IPS-15b (cell line): ENCODE results near the gene TOP2B.

Experiments
- H3K27me3 ChIP-seq: one replicate; pipeline ENCODE4 v1.6.1; 2013; ENCODE audit warnings: low read length; ENCODE audit not compliant: control insufficient read depth, insufficient read depth
- H3K36me3 ChIP-seq: one replicate; pipeline ENCODE4 v1.6.1; 2013; ENCODE audit warnings: low read length; ENCODE audit not compliant: control insufficient read depth, insufficient read depth
- H3K4me1 ChIP-seq: one replicate; pipeline ENCODE4 v1.6.1; 2013; ENCODE audit warnings: mild to moderate bottlenecking, low read length; ENCODE audit not compliant: control insufficient read depth, insufficient read depth
- H3K4me3 ChIP-seq: one replicate; pipeline ENCODE4 v1.5.1; 2013; ENCODE audit warnings: low read depth, low read length
- H3K9ac ChIP-seq: one replicate; pipeline ENCODE4 v1.6.1; 2013; ENCODE audit warnings: low read depth, mild to moderate bottlenecking, low read length
- H3K9me3 ChIP-seq: one replicate; pipeline ENCODE4 v1.6.1; 2013; ENCODE audit warnings: mild to moderate bottlenecking, low read length; ENCODE audit not compliant: control insufficient read depth, insufficient read depth

Gene TOP2B

DNA sequence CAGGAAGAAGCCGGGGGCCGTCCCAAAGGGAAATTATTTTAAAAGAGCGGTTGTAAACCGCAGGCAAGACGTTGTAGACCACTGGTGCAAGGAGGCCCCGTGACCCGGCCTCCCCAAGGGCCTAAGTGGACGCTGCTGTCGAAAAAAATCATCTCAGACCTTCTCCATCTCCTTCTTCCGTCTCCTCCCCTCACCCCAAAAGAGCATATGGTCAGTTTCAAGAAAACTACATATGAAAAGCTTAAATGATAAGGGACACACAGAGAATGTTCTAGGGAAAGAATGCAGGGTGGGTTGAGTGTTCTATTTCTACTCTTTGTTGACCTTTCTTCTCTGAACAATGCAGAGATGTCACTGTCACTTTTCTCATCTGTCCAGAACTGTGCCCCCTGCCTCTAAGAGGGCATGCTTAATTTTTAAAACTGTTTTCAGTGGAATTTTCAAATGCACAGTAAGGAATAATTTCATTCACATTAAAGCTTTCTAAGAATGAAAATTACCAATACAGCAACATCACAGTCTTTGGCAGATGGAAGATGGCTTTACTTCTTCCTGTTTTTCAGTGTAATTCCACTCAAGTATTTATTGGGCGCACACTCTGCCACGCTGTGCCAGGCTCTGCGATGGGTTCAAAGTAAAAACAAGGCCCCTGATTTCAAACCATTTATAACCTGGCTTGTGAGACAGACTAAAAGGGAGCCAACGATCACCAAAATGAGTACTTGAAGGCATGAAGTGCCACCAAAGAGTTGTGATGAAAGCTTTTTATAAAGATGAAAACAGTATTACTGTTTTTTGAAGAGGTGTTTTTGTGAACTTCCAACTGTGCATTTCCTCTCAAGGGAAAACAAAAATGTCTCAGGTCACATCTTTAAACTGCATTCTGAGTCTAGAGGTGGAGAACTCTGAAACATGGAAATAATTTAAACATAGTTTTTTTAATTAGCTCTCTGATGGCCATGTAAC is 891 bp upstream of the TOP2B start:
- H3K27me3 ChIP-seq, result no peaks in the 10 kb centered on the region
- peaks cover 2% of the 10 kb centered on the region for H3K36me3 ChIP-seq
- H3K4me1 ChIP-seq, result peaks cover 16% of the 10 kb centered on the region
- peak overlapping the region; percentile 26 for H3K9ac ChIP-seq
- no peaks in the 10 kb centered on the region for H3K9me3 ChIP-seq
- peak overlapping the region; percentile 61 for H3K4me3 ChIP-seq

DNA sequence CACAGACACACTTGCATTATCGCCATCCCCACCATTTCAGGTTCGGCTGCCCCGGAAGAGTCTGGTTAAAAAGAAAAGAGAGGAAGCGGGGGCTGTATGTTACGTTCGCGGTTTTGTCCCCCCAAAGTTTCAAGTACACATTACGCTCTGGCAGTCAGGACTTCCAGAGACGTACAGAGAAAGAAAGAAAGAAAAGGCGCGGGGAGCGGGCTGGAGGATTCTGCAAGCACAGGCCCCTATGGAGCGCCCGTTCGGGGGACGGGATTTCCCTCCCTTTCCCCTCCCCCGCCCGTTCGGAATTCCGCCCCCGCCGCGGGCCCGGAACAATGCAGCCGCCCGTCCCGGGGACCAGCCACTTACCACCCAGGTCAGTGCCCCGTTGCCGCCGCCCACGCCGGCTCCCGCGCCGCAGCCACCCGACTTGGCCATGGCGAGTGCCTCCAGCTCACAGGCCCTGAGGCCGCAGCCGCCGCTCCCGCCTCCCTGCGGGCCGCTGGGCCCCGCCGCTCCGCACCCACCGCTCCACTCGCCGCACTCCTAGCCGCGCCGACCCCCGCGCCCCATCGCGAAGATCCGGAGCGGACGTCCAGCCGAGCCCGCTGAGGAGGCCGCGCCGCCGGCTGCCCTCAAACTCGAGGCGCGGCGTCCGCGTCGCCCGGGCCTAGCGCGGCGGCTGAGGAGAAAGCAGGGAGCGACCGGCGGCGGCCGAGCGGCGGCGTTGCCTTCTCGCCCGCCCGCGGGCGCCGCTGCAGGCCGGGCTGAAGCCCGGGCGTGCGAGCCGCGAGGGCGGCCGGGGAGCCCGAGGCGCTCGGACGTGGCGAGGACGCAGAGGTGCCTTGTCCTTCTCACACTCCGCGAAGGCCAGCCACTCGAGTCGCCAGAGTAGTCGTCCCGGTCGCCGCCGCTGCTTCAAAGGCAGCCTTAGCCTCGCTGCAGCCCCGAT is 567 bp downstream of the TOP2B start:
- Histone ChIP-seq H3K4me3 (peak overlapping the region; percentile 61), H3K36me3 (peaks cover 2% of the 10 kb centered on the region), H3K4me1 (peaks cover 20% of the 10 kb centered on the region), H3K9ac (peak overlapping the region; percentile 65), H3K27me3 (no peaks in the 10 kb centered on the region), H3K9me3 (no peaks in the 10 kb centered on the region)

GRCh38 chr3:25663347-25663868 is 1.3 kb downstream of the TOP2B start:
- Histone ChIP-seq H3K4me3 (peak overlapping the region; percentile 61), H3K4me1 (peaks cover 20% of the 10 kb centered on the region), H3K36me3 (peaks cover 2% of the 10 kb centered on the region), H3K9me3 (no peaks in the 10 kb centered on the region), H3K9ac (peak overlapping the region; percentile 65), H3K27me3 (no peaks in the 10 kb centered on the region)

- Histone ChIP-seq H3K27me3 (no peaks in the 10 kb centered on the region), H3K9ac (no peak overlapping the region), H3K4me3 (peak overlapping the region; percentile 61), H3K9me3 (no peaks in the 10 kb centered on the region), H3K4me1 (peaks cover 20% of the 10 kb centered on the region), H3K36me3 (peaks cover 2% of the 10 kb centered on the region)
Observed at GRCh38 chr3:25662736-25663320, 1.9 kb downstream of the TOP2B start.

DNA sequence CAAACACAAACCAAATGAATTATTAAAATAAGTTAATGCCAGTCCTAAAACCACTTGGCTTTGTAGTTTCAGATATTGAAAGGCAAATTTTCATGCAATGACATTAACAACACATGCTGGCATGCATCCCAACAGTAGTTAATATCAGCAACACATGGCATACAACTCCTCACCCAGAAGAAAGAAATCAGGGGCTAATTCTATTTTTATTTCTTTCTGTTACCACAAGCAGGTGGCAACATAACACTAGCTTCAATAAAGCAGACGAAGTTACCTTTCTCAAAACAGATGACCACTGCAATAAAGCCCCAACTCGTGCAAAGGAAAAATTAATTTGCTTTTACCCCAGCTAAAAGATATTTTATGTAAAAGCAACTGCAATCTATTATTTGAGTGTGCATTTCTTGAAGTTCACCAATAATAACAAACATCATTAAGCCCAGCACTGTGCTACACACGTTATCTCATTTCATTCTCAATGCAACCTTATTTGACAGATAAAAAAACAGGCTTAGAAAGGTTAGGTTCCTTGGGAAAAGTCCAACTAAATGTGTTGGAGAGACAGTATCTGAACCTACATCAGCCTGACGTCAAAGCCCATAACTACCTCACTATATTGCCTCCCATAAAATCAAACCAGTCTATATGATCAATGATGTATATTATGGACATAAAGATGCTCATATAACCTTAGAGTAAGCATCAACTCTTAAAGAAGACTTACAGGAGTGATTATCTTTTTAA is 2.8 kb downstream of the TOP2B start:
- Histone ChIP-seq H3K36me3 (peaks cover 2% of the 10 kb centered on the region), H3K9me3 (no peaks in the 10 kb centered on the region), H3K9ac (no peak overlapping the region), H3K4me3 (peak overlapping the region; percentile 61), H3K4me1 (peaks cover 25% of the 10 kb centered on the region), H3K27me3 (no peaks in the 10 kb centered on the region)

DNA sequence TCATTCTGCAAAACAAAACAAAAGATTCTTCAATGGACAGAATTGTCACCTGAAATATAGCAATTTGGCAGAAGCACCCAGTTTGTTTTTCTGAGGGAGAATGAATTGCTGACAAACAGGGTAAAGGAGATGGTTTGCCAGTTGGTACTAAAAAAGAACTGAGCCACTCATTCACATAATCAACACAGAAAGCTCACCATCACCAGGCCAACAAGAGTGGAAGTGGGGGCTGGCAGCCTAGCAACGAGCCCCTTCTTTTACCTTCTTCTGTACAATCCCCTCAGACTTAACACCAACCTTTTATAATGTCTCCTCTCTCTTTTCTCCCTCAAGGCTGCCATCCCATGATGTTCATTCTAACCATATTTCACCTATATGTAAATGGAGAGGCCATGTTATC is 5.9 kb downstream of the TOP2B start:
- Histone ChIP-seq H3K27me3 (no peaks in the 10 kb centered on the region), H3K4me1 (peaks cover 21% of the 10 kb centered on the region), H3K36me3 (no peaks in the 10 kb centered on the region), H3K9ac (no peak overlapping the region), H3K4me3 (no peak overlapping the region), H3K9me3 (no peaks in the 10 kb centered on the region)

GRCh38 chr3:25657293-25657692 is 7.4 kb downstream of the TOP2B start:
- Histone ChIP-seq H3K4me3 (no peak overlapping the region), H3K9ac (no peak overlapping the region), H3K4me1 (peaks cover 17% of the 10 kb centered on the region)

DNA sequence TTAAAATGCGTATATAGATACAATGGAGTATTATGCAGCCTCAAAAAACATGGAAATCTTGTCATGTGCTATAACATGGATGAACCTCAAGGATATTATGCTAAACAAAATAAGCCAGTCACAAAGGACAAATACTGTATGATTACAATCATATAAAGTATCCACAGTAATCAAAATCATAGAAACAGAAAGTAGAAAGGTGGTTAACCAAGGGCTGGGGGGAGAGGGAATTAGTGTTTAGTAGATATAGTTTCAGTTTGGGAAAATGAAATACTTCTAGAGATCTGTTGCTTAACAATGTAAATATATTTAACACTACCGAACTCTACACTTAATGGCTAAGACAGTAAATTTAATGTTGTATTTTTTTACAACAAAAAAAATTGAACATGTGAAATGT is 9.0 kb downstream of the TOP2B start:
- no peaks in the 10 kb centered on the region for H3K9me3 ChIP-seq
- no peaks in the 10 kb centered on the region for H3K27me3 ChIP-seq

More at GRCh38 chr3:25657293-25657692, 7.4 kb downstream of the TOP2B start:
- no peaks in the 10 kb centered on the region for H3K36me3 ChIP-seq
- no peaks in the 10 kb centered on the region for H3K27me3 ChIP-seq
- no peaks in the 10 kb centered on the region for H3K9me3 ChIP-seq

DNA sequence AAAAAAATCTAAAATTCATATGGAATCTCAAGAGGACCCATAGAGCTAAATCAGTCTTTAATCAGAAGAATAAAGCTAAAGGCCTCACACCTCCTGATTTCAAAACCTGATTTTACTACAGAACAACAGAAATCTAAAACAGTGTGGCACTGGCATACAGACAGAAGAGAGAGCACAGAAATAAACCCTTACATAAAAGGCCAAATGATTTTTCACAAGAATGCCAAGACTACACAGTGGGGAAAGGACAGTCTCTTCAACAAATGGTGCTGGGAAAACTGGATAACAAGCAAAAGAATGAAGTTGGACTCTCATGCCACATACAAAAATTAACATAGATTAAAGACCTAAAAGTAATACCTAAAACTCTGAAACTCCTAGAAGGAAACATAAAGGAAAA is 10.1 kb downstream of the TOP2B start:
- no peak overlapping the region for H3K9ac ChIP-seq
- peaks cover 15% of the 10 kb centered on the region for H3K4me1 ChIP-seq
- H3K36me3 ChIP-seq, result no peaks in the 10 kb centered on the region
- no peaks in the 10 kb centered on the region for H3K9me3 ChIP-seq
- H3K27me3 ChIP-seq, result no peaks in the 10 kb centered on the region
- H3K4me3 ChIP-seq, result no peak overlapping the region

More for the DNA sequence above, 9.0 kb downstream of the TOP2B start:
- no peak overlapping the region for H3K9ac ChIP-seq
- H3K4me1 ChIP-seq, result peaks cover 16% of the 10 kb centered on the region
- H3K36me3 ChIP-seq, result no peaks in the 10 kb centered on the region
- no peak overlapping the region for H3K4me3 ChIP-seq

DNA sequence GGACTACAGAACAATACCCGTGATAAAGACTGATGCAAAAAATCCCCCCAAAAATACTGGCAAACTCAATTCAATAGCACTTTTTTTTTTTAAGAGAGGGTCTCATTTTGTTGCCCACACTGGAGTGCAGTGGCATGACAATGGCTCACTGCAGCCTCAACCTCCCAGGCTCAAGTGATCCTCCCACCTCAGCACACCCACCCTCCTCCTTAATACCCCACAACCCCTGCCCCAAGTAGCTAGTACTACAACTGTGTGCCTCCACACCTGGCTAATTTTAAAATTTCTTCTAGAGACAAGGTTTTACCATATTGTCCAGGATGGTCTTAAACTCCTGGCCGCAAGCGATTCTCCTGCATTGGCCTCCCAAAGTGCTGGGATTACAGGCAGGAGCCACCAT is 11.4 kb downstream of the TOP2B start:
- no peaks in the 10 kb centered on the region for H3K9me3 ChIP-seq
- H3K36me3 ChIP-seq, result no peaks in the 10 kb centered on the region
- no peak overlapping the region for H3K9ac ChIP-seq
- no peak overlapping the region for H3K4me3 ChIP-seq
- peaks cover 13% of the 10 kb centered on the region for H3K4me1 ChIP-seq
- no peaks in the 10 kb centered on the region for H3K27me3 ChIP-seq

GRCh38 chr3:25652921-25653320 is 11.8 kb downstream of the TOP2B start:
- Histone ChIP-seq H3K36me3 (no peaks in the 10 kb centered on the region), H3K27me3 (no peaks in the 10 kb centered on the region), H3K9ac (no peak overlapping the region), H3K4me3 (no peak overlapping the region), H3K4me1 (peaks cover 16% of the 10 kb centered on the region), H3K9me3 (no peaks in the 10 kb centered on the region)
